ENCODE measurements around the gene MISP. TPM values are rescaled to one million over a fixed set of nuclear protein-coding genes. Genes with fewer than 3 reads are reported as not detected.

The MISP gene
- total and polyA plus RNA-seq, 2 of the 13 experiments (the other 11 are each of a cell fraction or from before 2014, with no cell fraction given), result 0.67 to 1.3 TPM

DNA sequence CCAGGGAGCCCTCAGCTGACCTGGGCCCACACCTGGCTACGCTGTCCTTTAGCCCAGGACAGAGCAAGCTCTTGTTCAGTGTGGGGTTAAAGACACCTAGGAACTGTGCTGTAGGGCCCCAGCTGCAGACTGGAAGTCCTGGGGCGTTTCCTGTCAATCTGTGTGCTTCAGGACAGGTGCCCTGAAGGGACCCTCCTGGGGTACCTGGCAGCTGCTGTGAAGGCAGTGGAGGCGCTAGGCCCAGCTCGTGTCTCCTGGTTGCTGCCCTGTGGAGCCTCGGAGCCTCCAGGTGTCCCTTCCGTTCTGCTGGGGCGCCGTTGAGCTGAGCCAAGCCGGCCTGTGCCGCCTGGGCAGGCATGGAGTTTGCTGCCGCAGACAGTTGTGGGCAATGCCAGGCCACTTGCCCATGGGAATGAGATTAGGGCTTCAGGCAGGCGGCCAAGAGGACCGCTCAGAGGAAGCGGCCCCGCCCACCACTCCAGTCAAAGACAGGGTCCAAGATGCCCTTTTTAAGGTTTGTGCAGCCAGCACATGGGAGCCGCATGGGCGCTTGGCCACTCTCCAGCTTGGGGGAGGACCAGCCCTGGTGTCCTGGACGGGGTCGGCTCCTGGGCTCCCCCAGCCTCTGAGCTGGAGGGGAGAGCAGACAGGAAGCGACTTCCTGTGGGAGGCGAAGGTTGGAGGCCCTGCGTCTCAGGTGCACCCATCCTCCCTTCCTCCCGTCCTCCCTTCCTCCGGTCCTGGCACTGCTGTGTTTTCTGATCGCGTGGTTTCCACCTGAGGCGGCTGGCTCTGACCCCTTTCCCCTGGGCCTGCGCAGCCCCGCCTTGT, 50.3 kb downstream of the MISP start:
- H2AFZ ChIP-seq (ENCODE audit: low read length), result no peak overlapping the region
- intact Hi-C loops (cut with micrococcal nuclease; ENCODE audit: unreplicated experiment) (no loop called here), in situ Hi-C loops (cut with HindIII; ENCODE audit: extremely low pct_ligation_motif_present, low pct_unique_long_range_greater_than_20kb) (no loop called here)
- CTCF ChIA-PET (ENCODE audit: low intra/inter-chr PET ratio, low total read pairs), result no interaction called here
- H3K4me1 ChIP-seq (ENCODE audit: insufficient read depth, low read length), result peaks cover 36% of the 10 kb centered on the region
- POLR2A ChIA-PET, result interaction anchor here (0.5 to 0.6 kb wide), 2 partner anchors 9 to 12 kb away, joined by 3 to 4 read pairs; no protein-coding TSS in a partner anchor
- peaks cover 79% of the 10 kb centered on the region for H3K79me2 ChIP-seq (ENCODE audit: insufficient read depth, low read length)
- 88% methylated on average over 15 of the region's 29 CpGs for WGBS (ENCODE audit: low lambda C conversion rate)
- peak overlapping the region; percentile 45 for H3K27ac ChIP-seq (ENCODE audit: extremely low read length, insufficient read depth, low read length)
- H4K20me1 ChIP-seq (ENCODE audit: insufficient read depth, low read length), result peaks cover 78% of the 10 kb centered on the region
- ATAC-seq (no peak), FAIRE-seq (no peak), DNase-seq (ENCODE audit: low spot score) (no peak)
- no peaks in the 10 kb centered on the region for H3K9me3 ChIP-seq (ENCODE audit: low read length)
- H3K27me3 ChIP-seq (ENCODE audit: control insufficient read depth in 1 of 2, insufficient read depth in 2 of 2, low read length in 2 of 2), result no peaks in the 10 kb centered on the region; a peak in 1 of 5 replicates
- H3K4me2 ChIP-seq (ENCODE audit: low read depth, low read length), result peak overlapping the region; percentile 89
- H3K36me3 ChIP-seq (replicated peaks in 1 of 2; ENCODE audit: control insufficient read depth in 1 of 2, insufficient read depth in 2 of 2, low read length in 2 of 2), result peaks cover 34 to 62% of the 10 kb centered on the region in 2 experiments; a peak in 4 of 5 replicates
- BruUV-seq (replicated peaks), result no TSS peak
- peak overlapping the region; percentile 99; the same call in 1 of the 2 replicates for H3K9ac ChIP-seq (ENCODE audit: insufficient read depth, low read depth, low read length)
- peak overlapping the region in 1 of 3 experiments; percentile 96; a peak in 2 of 6 replicates for H3K4me3 ChIP-seq (replicated peaks in 1 of 3; ENCODE audit: insufficient read depth in 1 of 3, low read depth in 2 of 3, low read length in 3 of 3)
- no peak for TF ChIP-seq REL (CRISPR knock-in tag; conservative IDR thresholded peaks at IDR 0.05)
- no peak for TF ChIP-seq KAT2B (IDR thresholded peaks at IDR 0.05; ENCODE audit: borderline replicate concordance, low read depth, low read length)
- no peak for TF ChIP-seq KAT8 (CRISPR knock-in tag; IDR thresholded peaks at IDR 0.05)
- no peak for TF ChIP-seq ZNF567 (CRISPR knock-in tag; IDR thresholded peaks at IDR 0.05; ENCODE audit: borderline replicate concordance)
- no peak for TF ChIP-seq ZNF678 (CRISPR knock-in tag; IDR thresholded peaks at IDR 0.05)
- TF ChIP-seq ZNF749 (CRISPR knock-in tag; IDR thresholded peaks at IDR 0.05; ENCODE audit: borderline replicate concordance), result no peak
- TF ChIP-seq ZNF607 (CRISPR knock-in tag; IDR thresholded peaks at IDR 0.05; ENCODE audit: borderline replicate concordance), result no peak
- no peak for TF ChIP-seq ATF7 (IDR thresholded peaks at IDR 0.05)
- TF ChIP-seq ATF7 (CRISPR knock-in tag; IDR thresholded peaks at IDR 0.05), result no peak
- TF ChIP-seq MED1 (CRISPR knock-in tag; IDR thresholded peaks at IDR 0.05), result no peak
- TF ChIP-seq, protein P1, sequence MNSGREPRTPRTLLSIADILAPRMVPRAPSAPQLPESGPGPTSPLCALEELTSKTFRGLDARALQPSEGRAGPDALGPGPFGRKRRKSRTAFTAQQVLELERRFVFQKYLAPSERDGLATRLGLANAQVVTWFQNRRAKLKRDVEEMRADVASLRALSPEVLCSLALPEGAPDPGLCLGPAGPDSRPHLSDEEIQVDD (CRISPR knock-in tag; IDR thresholded peaks at IDR 0.05; ENCODE audit: borderline replicate concordance), result no peak
- TF ChIP-seq ZNF598 (CRISPR knock-in tag; IDR thresholded peaks at IDR 0.05; ENCODE audit: borderline replicate concordance), result 0 out of 2 replicates have a peak, but pooled peaks have one; percentile 22
- TF ChIP-seq MAFK (conservative IDR thresholded peaks at IDR 0.05 in 1 of 2, IDR thresholded peaks at IDR 0.05 in 1 of 2; ENCODE audit: low read length in 2 of 2), result no peak
- TF ChIP-seq HNRNPL (IDR thresholded peaks at IDR 0.05; ENCODE audit: low read depth, low read length), result peak; percentile 88
- TF ChIP-seq GABPB1 (CRISPR knock-in tag; IDR thresholded peaks at IDR 0.05), result peak; percentile 24; the same call in 1 of the 2 replicates
- no peak for TF ChIP-seq NCOA1 (CRISPR knock-in tag; IDR thresholded peaks at IDR 0.05)
- no peak for TF ChIP-seq SSRP1 (CRISPR knock-in tag; IDR thresholded peaks at IDR 0.05)
- TF ChIP-seq, protein P2, sequence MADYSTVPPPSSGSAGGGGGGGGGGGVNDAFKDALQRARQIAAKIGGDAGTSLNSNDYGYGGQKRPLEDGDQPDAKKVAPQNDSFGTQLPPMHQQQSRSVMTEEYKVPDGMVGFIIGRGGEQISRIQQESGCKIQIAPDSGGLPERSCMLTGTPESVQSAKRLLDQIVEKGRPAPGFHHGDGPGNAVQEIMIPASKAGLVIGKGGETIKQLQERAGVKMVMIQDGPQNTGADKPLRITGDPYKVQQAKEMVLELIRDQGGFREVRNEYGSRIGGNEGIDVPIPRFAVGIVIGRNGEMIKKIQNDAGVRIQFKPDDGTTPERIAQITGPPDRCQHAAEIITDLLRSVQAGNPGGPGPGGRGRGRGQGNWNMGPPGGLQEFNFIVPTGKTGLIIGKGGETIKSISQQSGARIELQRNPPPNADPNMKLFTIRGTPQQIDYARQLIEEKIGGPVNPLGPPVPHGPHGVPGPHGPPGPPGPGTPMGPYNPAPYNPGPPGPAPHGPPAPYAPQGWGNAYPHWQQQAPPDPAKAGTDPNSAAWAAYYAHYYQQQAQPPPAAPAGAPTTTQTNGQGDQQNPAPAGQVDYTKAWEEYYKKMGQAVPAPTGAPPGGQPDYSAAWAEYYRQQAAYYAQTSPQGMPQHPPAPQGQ (CRISPR knock-in tag; IDR thresholded peaks at IDR 0.05; ENCODE audit: borderline replicate concordance), result 0 out of 2 replicates have a peak, but pooled peaks have one; percentile 38
- TF ChIP-seq RCOR2 (CRISPR knock-in tag; IDR thresholded peaks at IDR 0.05), result no peak
- no peak for TF ChIP-seq THYN1 (CRISPR knock-in tag; IDR thresholded peaks at IDR 0.05; ENCODE audit: borderline replicate concordance, low read depth)
- TF ChIP-seq, protein P3, sequence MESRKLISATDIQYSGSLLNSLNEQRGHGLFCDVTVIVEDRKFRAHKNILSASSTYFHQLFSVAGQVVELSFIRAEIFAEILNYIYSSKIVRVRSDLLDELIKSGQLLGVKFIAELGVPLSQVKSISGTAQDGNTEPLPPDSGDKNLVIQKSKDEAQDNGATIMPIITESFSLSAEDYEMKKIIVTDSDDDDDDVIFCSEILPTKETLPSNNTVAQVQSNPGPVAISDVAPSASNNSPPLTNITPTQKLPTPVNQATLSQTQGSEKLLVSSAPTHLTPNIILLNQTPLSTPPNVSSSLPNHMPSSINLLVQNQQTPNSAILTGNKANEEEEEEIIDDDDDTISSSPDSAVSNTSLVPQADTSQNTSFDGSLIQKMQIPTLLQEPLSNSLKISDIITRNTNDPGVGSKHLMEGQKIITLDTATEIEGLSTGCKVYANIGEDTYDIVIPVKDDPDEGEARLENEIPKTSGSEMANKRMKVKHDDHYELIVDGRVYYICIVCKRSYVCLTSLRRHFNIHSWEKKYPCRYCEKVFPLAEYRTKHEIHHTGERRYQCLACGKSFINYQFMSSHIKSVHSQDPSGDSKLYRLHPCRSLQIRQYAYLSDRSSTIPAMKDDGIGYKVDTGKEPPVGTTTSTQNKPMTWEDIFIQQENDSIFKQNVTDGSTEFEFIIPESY (CRISPR knock-in tag; IDR thresholded peaks at IDR 0.05), result 0 out of 2 replicates have a peak, but pooled peaks have one; percentile 42

Data from HepG2 (cell line).